Kidney epithelial cell (primary cell): Measurements from ENCODE around the gene DERL2. TPM values are rescaled to one million over a fixed set of nuclear protein-coding genes. Genes with fewer than 3 reads are reported as not detected.

Experiments
- DNase-seq: peaks from one replicate; pipeline ENCODE4 v3.0.0-alpha.2; 2010; ENCODE audit warnings: low read depth
- H3K27me3 ChIP-seq: 2 replicates; pipeline ENCODE4 v1.6.0; 2011; ENCODE audit warnings: low read length; ENCODE audit not compliant: control insufficient read depth, insufficient read depth
- H3K36me3 ChIP-seq: 2 replicates; pipeline ENCODE4 v1.5.1; 2011; ENCODE audit warnings: low read length; ENCODE audit not compliant: control insufficient read depth, insufficient read depth
- H3K4me3 ChIP-seq: 2 replicates; pipeline ENCODE4 v1.5.1; 2011; ENCODE audit warnings: low read depth, mild to moderate bottlenecking, control low read depth, low read length
- CTCF ChIP-seq: IDR thresholded peaks from 2 replicates; pipeline ENCODE4 v1.5.1; 2011; ENCODE audit warnings: mild to moderate bottlenecking, moderate library complexity, low read length, control low read depth, inconsistent platforms; ENCODE audit not compliant: insufficient read depth, poor library complexity, severe bottlenecking
- total RNA-seq: library from RNA; depleted of rRNA; stranded (reverse); fragments of >200 nt; gene quantifications from 2 replicates; pipeline ENCODE4 v1.2.3, GENCODE V29; 2015

Gene DERL2
- total RNA-seq, 1 donor from 2014 or later: 45.9 TPM

GRCh38 chr17:5516060-5516792, 30.2 kb upstream of the DERL2 start:
- DNase-seq: peak; percentile 99
- Histone ChIP-seq H3K36me3 (no peaks in the 10 kb centered on the region), H3K4me3 (no peak overlapping the region), H3K27me3 (no peaks in the 10 kb centered on the region)
- no peak for TF ChIP-seq CTCF

- Histone ChIP-seq H3K4me3 (no peak overlapping the region), H3K36me3 (no peaks in the 10 kb centered on the region), H3K27me3 (no peaks in the 10 kb centered on the region)
- TF ChIP-seq CTCF: no peak
- no peak for DNase-seq
Observed at GRCh38 chr17:5514976-5515375, 29.0 kb upstream of the DERL2 start.

- Histone ChIP-seq H3K36me3 (no peaks in the 10 kb centered on the region), H3K4me3 (no peak overlapping the region), H3K27me3 (no peaks in the 10 kb centered on the region)
- DNase-seq: no peak
- no peak for TF ChIP-seq CTCF
Observed at GRCh38 chr17:5513628-5514027, 27.6 kb upstream of the DERL2 start.

GRCh38 chr17:5511401-5512225, 25.6 kb upstream of the DERL2 start:
- Histone ChIP-seq H3K27me3 (no peaks in the 10 kb centered on the region), H3K4me3 (no peak overlapping the region), H3K36me3 (no peaks in the 10 kb centered on the region)
- DNase-seq: no peak
- TF ChIP-seq CTCF: no peak

GRCh38 chr17:5510771-5511170, 24.8 kb upstream of the DERL2 start:
- no peaks in the 10 kb centered on the region for H3K27me3 ChIP-seq
- no peak for TF ChIP-seq CTCF

GRCh38 chr17:5509482-5509881, 23.5 kb upstream of the DERL2 start:
- DNase-seq: no peak
- TF ChIP-seq CTCF: no peak
- Histone ChIP-seq H3K36me3 (no peaks in the 10 kb centered on the region), H3K4me3 (no peak overlapping the region), H3K27me3 (no peaks in the 10 kb centered on the region)

More at GRCh38 chr17:5510771-5511170, 24.8 kb upstream of the DERL2 start:
- Histone ChIP-seq H3K36me3 (no peaks in the 10 kb centered on the region), H3K4me3 (no peak overlapping the region)
- DNase-seq: no peak
